Fibroblast of the aortic adventitia (primary cell): Measurements from ENCODE around the gene CAMTA1. TPM values are rescaled to one million over a fixed set of nuclear protein-coding genes. Genes with fewer than 3 reads are reported as not detected.

Experiments
- DNase-seq: peaks from one replicate; pipeline ENCODE4 v3.0.0-alpha.2; 2010; ENCODE audit warnings: low read depth
- H3K4me3 ChIP-seq: 2 replicates; pipeline ENCODE4 v1.5.1; 2011; ENCODE audit warnings: low read depth, mild to moderate bottlenecking, control low read depth, low read length, moderate library complexity
- total RNA-seq: library from RNA; depleted of rRNA; stranded (reverse); fragments of >200 nt; gene quantifications from 2 replicates; pipeline ENCODE4 v1.2.3, GENCODE V29; 2012; ENCODE audit warnings: low replicate concordance
- TF ChIP-seq, protein P1 (sequence below): IDR thresholded peaks from 2 replicates; pipeline ENCODE4 v1.5.1; 2011; ENCODE audit warnings: mild to moderate bottlenecking, low read length, control low read depth, inconsistent platforms; ENCODE audit not compliant: insufficient read depth

Gene CAMTA1
- total RNA-seq, 1 donor: 91.9 TPM

DNA sequence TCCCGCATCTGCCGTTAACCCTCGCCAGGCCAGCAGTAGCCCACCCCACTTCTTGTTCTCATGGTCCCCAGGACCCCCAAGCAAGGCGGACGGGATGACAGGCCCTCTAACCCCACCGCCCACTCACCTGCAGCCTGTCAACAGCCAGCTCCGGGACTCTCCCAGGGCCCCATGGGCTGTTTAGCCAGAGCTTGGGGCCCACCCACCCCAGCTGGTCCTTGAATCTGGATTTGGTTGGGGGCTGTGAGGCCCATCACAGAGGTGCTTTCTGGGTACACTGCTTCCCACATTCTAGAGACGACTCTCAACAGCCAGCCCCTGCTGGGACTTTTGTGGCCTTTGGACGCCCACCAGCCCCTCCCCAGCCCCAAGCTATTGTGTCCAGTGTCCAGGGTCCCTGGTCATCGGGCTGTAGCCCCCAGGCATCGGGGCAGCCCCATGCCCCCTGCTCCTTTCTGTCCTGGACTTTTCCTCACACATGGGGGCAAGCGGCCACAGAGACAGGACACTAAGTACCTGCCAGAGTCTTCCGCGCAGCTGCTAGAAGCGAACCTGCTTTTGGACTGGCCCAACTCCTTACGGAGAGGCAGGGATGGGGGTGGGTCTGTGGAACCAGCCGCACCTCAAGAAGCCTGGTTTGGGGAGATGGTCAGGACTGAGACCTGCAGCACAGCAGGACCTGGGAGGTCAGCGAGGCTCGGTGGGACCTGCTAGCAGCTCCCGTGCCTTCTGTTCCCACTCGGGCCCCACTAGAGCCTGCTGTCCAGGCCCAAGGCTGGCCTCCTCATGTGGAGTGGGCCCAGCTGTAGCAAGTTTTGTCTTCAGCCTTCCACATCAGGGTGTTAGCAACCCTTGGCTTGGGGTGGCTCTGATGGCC, 777.7 kb downstream of the CAMTA1 start:
- H3K4me3 ChIP-seq: no peak overlapping the region
- TF ChIP-seq, protein P1, sequence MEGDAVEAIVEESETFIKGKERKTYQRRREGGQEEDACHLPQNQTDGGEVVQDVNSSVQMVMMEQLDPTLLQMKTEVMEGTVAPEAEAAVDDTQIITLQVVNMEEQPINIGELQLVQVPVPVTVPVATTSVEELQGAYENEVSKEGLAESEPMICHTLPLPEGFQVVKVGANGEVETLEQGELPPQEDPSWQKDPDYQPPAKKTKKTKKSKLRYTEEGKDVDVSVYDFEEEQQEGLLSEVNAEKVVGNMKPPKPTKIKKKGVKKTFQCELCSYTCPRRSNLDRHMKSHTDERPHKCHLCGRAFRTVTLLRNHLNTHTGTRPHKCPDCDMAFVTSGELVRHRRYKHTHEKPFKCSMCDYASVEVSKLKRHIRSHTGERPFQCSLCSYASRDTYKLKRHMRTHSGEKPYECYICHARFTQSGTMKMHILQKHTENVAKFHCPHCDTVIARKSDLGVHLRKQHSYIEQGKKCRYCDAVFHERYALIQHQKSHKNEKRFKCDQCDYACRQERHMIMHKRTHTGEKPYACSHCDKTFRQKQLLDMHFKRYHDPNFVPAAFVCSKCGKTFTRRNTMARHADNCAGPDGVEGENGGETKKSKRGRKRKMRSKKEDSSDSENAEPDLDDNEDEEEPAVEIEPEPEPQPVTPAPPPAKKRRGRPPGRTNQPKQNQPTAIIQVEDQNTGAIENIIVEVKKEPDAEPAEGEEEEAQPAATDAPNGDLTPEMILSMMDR: no peak
- DNase-seq: no peak

DNA sequence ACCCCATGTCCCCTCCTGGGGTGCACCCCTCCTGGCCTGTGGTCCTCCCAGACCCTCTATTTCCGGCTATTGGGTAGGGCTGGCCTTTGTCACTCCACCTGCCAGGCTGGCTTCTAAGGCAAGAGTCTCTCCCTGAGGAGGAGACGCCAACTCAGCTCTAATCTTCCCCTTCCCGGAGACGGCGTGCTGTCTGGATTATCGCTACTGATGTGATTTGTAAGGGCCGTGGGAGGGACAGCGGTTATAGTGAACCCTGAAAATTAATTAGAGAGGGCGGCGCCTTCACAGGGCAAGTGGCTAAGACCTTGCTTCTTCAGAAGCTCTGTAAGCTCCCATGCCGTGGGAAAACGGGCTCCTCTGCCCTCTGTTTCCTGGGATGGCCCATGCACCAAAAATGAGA, 778.9 kb downstream of the CAMTA1 start:
- no peak for DNase-seq
- no peak overlapping the region for H3K4me3 ChIP-seq
- TF ChIP-seq, protein P1: no peak

DNA sequence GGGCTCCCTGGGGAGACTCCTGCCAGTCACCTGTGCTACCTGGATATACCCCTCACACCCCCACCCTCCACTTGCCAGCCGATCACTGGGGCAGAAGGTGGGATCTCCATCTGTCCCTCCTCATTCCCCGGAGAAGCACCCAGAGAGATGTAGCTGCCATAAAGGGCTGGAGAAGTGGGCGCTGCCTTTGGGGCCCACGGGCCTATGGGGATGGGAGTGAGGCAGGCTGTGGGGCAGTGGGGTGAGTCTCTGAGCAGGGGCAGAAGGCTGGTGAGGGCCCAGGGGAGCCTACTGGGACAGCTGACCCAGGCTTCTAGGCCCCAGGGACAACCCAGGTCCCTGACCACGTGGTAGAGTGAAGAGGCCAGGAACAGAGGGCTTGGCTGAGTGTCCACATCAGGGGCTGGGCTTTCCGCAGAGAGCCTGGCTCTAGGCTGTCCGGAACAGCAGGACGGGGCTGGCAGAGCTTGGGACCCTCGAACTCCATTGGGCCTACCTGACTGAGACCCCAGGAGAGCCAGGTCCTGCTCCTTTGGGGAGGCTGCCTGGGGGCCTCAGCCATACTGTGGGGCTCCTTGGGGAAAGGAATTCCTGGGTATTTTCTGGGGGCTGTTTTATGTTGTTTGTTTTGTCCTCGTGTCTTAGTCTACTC, 780.0 kb downstream of the CAMTA1 start:
- TF ChIP-seq, protein P1: no peak
- H3K4me3 ChIP-seq: no peak overlapping the region
- no peak for DNase-seq

DNA sequence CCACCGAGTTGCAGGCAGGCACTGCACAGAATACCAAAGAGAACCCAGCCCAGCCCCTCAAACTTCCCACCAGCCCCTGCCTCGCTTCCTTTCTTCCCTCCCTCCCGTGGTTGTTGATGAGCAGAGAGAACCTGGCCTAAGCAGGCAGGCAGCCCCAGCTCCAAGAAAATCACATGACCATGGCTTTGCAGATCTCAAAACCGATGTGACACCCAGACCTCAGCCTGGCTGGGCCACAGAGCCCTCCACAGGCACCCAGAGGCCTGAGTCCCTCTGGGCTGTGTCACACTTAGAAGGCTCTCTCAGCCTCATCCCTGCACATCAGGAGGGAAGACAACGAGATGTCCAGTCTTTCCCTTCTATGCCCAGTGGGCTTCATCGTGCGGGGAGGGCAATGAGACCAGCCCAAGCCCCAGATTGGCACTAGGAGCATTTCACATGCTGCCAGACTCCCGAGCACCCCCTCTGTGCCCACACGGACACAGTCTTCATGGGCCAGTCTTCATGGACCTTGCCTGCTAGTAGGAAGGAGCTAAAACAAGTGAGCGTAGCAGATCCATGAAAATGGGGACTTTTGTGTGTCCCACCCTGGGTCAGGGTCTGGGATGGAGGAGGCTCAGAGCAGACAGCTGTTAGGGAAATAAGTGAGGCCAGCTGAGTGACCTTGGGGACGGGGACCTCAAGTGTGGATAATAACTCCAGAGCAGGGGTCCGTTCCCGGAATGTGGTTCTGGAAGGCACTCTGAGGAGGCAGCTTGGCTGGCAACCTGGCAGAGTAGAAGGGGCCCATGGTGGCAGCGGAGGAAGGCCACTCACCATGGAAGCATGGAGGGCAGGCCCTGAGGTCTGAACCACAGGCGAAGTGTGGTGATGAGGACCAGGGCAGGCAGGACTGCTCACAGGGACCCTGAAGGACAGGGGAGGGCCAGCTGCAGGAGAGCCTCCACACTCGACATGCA, 781.4 kb downstream of the CAMTA1 start:
- DNase-seq: no peak
- no peak overlapping the region for H3K4me3 ChIP-seq
- TF ChIP-seq, protein P1: no peak

DNA sequence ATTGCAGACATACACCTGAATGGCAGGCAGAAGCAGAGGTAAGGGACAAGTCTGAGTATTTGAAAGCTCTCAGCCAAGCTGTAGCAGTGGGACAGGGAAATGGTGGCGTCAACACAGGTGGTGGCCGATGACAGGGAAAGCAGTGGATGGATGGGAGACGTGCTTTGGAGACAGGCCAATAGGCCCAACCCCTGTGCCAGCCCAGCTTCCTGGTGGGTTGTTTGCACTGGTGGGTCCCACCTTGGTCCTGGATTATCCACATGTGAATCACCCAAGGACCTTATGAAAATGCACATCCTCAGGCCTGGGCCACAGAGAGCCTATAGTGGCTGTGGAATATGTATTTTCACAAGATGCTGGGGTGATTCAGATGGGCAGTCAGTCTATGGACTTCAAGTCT, 782.1 kb downstream of the CAMTA1 start:
- no peak for DNase-seq
- TF ChIP-seq, protein P1: no peak
- no peak overlapping the region for H3K4me3 ChIP-seq

DNA sequence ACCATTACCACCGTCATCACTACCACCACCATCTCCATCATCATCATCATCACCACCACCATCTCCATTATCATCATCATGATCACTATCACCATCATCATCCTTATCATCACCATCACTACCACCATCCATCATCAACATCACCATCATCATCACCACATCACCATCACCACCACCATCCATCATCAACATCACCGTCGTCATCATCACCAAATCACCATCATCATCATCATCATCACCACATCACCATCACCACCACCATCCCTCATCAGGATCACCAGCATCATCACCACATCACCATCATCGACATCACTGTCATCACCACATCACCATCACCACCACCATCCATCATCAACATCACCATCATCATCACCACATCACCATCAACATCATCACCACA, 782.8 kb downstream of the CAMTA1 start:
- TF ChIP-seq, protein P1: no peak
- DNase-seq: no peak
- H3K4me3 ChIP-seq: no peak overlapping the region
